NB4 (cell line): ENCODE data around the gene ASMTL.
"Not testable (repeated sequence)": the region's sequence is repeated elsewhere in the genome, so short reads cannot be mapped to it uniquely, and the experiment has no call there.

Experiments used
- DNase-seq: peaks from one replicate; pipeline ENCODE4 v3.0.0; 2010; ENCODE audit warnings: low read depth
- H3K4me3 ChIP-seq: one replicate; pipeline ENCODE4 v1.5.1; 2011; ENCODE audit warnings: mild to moderate bottlenecking, low read depth, low read length, moderate library complexity
- MAX ChIP-seq: IDR thresholded peaks from 2 replicates; pipeline ENCODE4 v1.6.1; 2011; ENCODE audit warnings: low read depth, low read length
- MYC ChIP-seq: IDR thresholded peaks from 2 replicates; pipeline ENCODE4 v1.6.1; 2011; ENCODE audit warnings: low read depth, low read length
- POLR2A ChIP-seq: IDR thresholded peaks from 2 replicates; pipeline ENCODE4 v1.6.1; 2011; ENCODE audit warnings: mild to moderate bottlenecking; ENCODE audit not compliant: insufficient read length; ENCODE audit errors: extremely low read depth
- TF ChIP-seq, protein P1 (sequence below): IDR thresholded peaks from one replicate; pipeline ENCODE4 v1.5.1; 2012; ENCODE audit warnings: low read depth, low read length

Gene ASMTL

GRCh38 chrX:1416327-1416784 is 36.4 kb downstream of the ASMTL start:
- H3K4me3 ChIP-seq: no peak overlapping the region
- no peak for DNase-seq
- TF ChIP-seq MAX (no peak), MYC (no peak), POLR2A (no peak)
- TF ChIP-seq, protein P1, sequence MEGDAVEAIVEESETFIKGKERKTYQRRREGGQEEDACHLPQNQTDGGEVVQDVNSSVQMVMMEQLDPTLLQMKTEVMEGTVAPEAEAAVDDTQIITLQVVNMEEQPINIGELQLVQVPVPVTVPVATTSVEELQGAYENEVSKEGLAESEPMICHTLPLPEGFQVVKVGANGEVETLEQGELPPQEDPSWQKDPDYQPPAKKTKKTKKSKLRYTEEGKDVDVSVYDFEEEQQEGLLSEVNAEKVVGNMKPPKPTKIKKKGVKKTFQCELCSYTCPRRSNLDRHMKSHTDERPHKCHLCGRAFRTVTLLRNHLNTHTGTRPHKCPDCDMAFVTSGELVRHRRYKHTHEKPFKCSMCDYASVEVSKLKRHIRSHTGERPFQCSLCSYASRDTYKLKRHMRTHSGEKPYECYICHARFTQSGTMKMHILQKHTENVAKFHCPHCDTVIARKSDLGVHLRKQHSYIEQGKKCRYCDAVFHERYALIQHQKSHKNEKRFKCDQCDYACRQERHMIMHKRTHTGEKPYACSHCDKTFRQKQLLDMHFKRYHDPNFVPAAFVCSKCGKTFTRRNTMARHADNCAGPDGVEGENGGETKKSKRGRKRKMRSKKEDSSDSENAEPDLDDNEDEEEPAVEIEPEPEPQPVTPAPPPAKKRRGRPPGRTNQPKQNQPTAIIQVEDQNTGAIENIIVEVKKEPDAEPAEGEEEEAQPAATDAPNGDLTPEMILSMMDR: no peak

GRCh38 chrX:1412551-1413161 is 40.1 kb downstream of the ASMTL start:
- no peak for DNase-seq
- TF ChIP-seq MYC (no peak), POLR2A (no peak), MAX (no peak)
- TF ChIP-seq, protein P1: no peak
- H3K4me3 ChIP-seq: no peak overlapping the region

- no peak for TF ChIP-seq MYC
- TF ChIP-seq MAX: no peak
- TF ChIP-seq, protein P1: no peak
- TF ChIP-seq POLR2A: no peak
- no peak overlapping the region for H3K4me3 ChIP-seq
- DNase-seq: no peak
Observed at GRCh38 chrX:1411326-1411725, 41.4 kb downstream of the ASMTL start.

DNA sequence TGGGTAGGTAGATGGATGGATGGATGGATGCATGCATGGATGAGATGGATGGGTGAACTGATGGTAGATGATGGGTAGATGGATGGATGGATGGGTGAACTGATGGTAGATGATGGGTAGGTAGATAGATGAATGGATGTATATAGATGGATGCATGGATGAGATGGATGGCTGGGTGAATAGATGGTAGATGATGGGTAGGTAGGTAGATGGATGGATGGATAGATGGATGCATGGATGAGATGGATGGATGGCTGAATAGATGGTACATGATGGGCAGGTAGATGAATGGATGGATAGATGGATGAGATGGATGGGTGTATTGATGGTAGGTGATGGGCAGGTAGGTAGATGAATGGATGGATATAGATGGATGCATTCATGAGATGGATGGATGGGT is 45.7 kb downstream of the ASMTL start:
- TF ChIP-seq MAX (no peak), MYC (no peak), POLR2A (no peak)
- TF ChIP-seq, protein P1: no peak

GRCh38 chrX:1405769-1406168 is 46.9 kb downstream of the ASMTL start:
- DNase-seq, H3K4me3 ChIP-seq: not testable (repeated sequence)

More for the DNA sequence above, 45.7 kb downstream of the ASMTL start:
- no peak for DNase-seq
- H3K4me3 ChIP-seq: no peak overlapping the region

- not testable (repeated sequence) for H3K4me3 ChIP-seq, DNase-seq
Observed at GRCh38 chrX:1403867-1404266, 48.8 kb downstream of the ASMTL start.

DNA sequence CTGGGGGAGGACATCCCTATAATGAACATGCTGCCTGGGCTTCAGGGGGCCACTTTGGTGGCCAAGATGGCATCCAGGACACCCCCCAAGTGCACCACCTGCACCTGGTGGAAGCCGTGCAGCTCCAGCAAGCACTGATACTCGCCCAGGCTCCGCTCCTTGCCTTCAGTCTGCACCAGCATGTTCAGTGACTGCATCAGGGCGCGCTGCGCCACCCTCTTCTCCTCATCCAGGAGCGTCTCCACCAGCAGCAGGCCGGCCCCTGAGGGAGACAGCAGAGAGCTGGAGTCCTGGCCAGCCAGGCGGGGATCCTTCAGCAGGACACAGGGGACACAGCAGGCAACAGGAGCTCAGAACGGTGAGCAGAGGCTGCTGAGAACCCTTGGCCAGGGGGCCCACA is 49.5 kb downstream of the ASMTL start:
- H3K4me3 ChIP-seq: no peak overlapping the region
- TF ChIP-seq MAX: no peak
- TF ChIP-seq MYC: no peak
- TF ChIP-seq, protein P1: no peak
- DNase-seq: no peak
